ENCODE results near the gene SSH3.

Gene SSH3

DNA sequence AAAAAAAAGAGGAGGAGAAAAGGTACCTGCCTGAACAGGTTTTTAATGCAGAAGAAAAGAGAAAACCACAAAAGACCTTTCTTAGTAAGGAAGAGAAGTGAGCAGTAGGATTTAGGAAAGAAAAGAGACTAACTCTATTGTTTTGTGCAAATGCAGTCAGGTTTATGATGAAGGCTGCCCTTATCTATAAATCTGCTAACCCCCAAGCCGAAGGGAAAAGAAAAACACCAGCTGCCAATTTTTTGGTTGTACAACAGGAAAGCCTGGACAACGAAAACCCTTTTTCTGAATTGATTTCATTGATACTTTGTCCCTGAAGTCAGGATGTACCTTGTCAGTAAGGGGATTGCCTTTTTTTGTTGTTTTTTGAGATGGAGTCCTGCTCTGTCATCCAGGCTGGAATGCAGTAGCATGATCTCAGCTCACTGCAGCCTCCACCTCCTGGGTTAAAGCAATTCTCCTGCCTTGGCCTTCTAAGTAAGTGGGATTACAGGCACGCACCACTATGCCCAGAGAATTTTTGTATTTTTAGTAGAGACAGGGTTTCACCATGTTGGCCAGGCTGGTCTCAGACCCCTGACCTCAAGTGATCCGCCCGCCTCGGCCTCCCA, 28.9 kb downstream of the SSH3 start:
- no peak overlapping the region for H3K27ac ChIP-seq (ENCODE audit: low read depth, low read length)
- no peak for TF ChIP-seq EZH2phosphoT487 (IDR thresholded peaks at IDR 0.05; ENCODE audit: borderline replicate concordance, low read length)
- TF ChIP-seq, protein P1, sequence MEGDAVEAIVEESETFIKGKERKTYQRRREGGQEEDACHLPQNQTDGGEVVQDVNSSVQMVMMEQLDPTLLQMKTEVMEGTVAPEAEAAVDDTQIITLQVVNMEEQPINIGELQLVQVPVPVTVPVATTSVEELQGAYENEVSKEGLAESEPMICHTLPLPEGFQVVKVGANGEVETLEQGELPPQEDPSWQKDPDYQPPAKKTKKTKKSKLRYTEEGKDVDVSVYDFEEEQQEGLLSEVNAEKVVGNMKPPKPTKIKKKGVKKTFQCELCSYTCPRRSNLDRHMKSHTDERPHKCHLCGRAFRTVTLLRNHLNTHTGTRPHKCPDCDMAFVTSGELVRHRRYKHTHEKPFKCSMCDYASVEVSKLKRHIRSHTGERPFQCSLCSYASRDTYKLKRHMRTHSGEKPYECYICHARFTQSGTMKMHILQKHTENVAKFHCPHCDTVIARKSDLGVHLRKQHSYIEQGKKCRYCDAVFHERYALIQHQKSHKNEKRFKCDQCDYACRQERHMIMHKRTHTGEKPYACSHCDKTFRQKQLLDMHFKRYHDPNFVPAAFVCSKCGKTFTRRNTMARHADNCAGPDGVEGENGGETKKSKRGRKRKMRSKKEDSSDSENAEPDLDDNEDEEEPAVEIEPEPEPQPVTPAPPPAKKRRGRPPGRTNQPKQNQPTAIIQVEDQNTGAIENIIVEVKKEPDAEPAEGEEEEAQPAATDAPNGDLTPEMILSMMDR (IDR thresholded peaks at IDR 0.05; ENCODE audit: low read depth, low read length, poor library complexity, severe bottlenecking): no peak
- H3K9me3 ChIP-seq (ENCODE audit: control insufficient read depth, insufficient read depth, low read length): no peaks in the 10 kb centered on the region
- H3K27me3 ChIP-seq (ENCODE audit: control insufficient read depth, low read length): no peaks in the 10 kb centered on the region
- no peaks in the 10 kb centered on the region for H4K20me1 ChIP-seq (ENCODE audit: control insufficient read depth, insufficient read depth, low read depth, low read length)
- H3K36me3 ChIP-seq (ENCODE audit: control insufficient read depth, low read length): no peaks in the 10 kb centered on the region
- H3K4me3 ChIP-seq (ENCODE audit: low read length): no peak overlapping the region
- H3K4me1 ChIP-seq (ENCODE audit: control insufficient read depth, low read length): no peaks in the 10 kb centered on the region
- H3K4me2 ChIP-seq (ENCODE audit: low read length): no peak overlapping the region
- H3K9me2 ChIP-seq (replicated peaks; ENCODE audit: control insufficient read depth, low read length): no peaks in the 10 kb centered on the region
- H3K79me2 ChIP-seq (ENCODE audit: control insufficient read depth, low read length): no peaks in the 10 kb centered on the region
- H3F3A ChIP-seq (ENCODE audit: control insufficient read depth, insufficient read depth): no peaks in the 10 kb centered on the region

DNA sequence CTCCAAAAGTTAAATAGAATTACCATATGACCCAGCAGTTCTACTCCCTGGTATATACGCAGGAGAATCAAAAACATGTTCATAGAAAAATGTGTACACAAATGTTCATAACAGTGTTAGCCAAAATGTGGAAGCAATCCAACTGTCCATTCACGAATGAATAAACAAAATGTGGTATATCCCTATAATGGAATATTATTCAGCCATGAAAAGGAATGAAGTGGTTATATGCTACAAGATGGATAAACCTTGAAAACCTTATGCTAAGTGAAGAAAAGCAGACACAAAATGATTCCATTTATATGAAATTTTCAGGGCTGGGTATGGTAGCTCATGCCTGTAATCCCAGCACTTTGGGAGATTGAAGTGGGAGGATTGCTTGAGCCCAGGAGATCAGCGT, 33.9 kb downstream of the SSH3 start:
- H3K4me2 ChIP-seq (ENCODE audit: low read length): no peak overlapping the region
- TF ChIP-seq EZH2phosphoT487 (IDR thresholded peaks at IDR 0.05; ENCODE audit: borderline replicate concordance, low read length): no peak
- TF ChIP-seq, protein P1 (IDR thresholded peaks at IDR 0.05; ENCODE audit: low read depth, low read length, poor library complexity, severe bottlenecking): no peak
- no peak overlapping the region for H3K4me3 ChIP-seq (ENCODE audit: low read length)
- H3K36me3 ChIP-seq (ENCODE audit: control insufficient read depth, low read length): no peaks in the 10 kb centered on the region
- no peaks in the 10 kb centered on the region for H3K4me1 ChIP-seq (ENCODE audit: control insufficient read depth, low read length)
- H3K27me3 ChIP-seq (ENCODE audit: control insufficient read depth, low read length): no peaks in the 10 kb centered on the region
- H3K27ac ChIP-seq (ENCODE audit: low read depth, low read length): no peak overlapping the region
- no peaks in the 10 kb centered on the region; the same call in 1 of the 2 replicates for H3K9me3 ChIP-seq (ENCODE audit: control insufficient read depth, insufficient read depth, low read length)
- H4K20me1 ChIP-seq (ENCODE audit: control insufficient read depth, insufficient read depth, low read depth, low read length): no peaks in the 10 kb centered on the region
- no peaks in the 10 kb centered on the region for H3K9me2 ChIP-seq (replicated peaks; ENCODE audit: control insufficient read depth, low read length)
- no peaks in the 10 kb centered on the region for H3K79me2 ChIP-seq (ENCODE audit: control insufficient read depth, low read length)
- no peaks in the 10 kb centered on the region for H3F3A ChIP-seq (ENCODE audit: control insufficient read depth, insufficient read depth)

DNA sequence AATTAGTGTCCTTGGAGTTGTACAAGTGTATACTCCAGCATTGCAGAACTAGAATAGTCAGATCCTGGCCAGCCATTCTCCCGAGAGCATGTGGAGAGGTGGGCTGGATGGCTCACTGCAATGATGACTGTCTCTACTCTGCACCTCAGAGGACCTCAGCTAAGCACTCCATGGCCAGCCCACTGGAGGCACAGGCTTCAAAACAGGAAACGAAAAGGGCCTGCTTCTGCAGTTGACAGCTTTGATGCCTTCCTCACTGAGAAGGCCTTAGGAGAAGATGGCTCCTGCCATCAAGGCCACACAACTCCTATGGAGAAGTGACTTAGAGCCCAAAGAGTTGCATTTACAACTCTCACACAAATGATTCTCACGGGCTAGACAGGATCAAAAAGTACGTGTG, 40.9 kb downstream of the SSH3 start:
- TF ChIP-seq, protein P1 (IDR thresholded peaks at IDR 0.05; ENCODE audit: low read depth, low read length, poor library complexity, severe bottlenecking): no peak
- no peak for TF ChIP-seq EZH2phosphoT487 (IDR thresholded peaks at IDR 0.05; ENCODE audit: borderline replicate concordance, low read length)
- peaks cover 43% of the 10 kb centered on the region for H3K4me1 ChIP-seq (ENCODE audit: control insufficient read depth, low read length)

More for the DNA sequence above, 40.9 kb downstream of the SSH3 start:
- H3K27me3 ChIP-seq (ENCODE audit: control insufficient read depth, low read length): no peaks in the 10 kb centered on the region
- H3K9me3 ChIP-seq (ENCODE audit: control insufficient read depth, insufficient read depth, low read length): no peaks in the 10 kb centered on the region; the same call in 1 of the 2 replicates
- H3K79me2 ChIP-seq (ENCODE audit: control insufficient read depth, low read length): no peaks in the 10 kb centered on the region
- peak overlapping the region; percentile 17 for H3K4me2 ChIP-seq (ENCODE audit: low read length)
- no peak overlapping the region for H3K4me3 ChIP-seq (ENCODE audit: low read length)
- H3K27ac ChIP-seq (ENCODE audit: low read depth, low read length): peak overlapping the region; percentile 12; the same call in 1 of the 2 replicates
- no peaks in the 10 kb centered on the region for H3K36me3 ChIP-seq (ENCODE audit: control insufficient read depth, low read length)
- H3K9me2 ChIP-seq (replicated peaks; ENCODE audit: control insufficient read depth, low read length): no peaks in the 10 kb centered on the region
- no peaks in the 10 kb centered on the region for H4K20me1 ChIP-seq (ENCODE audit: control insufficient read depth, insufficient read depth, low read depth, low read length)
- H3F3A ChIP-seq (ENCODE audit: control insufficient read depth, insufficient read depth): peaks cover 20% of the 10 kb centered on the region

Data from DOHH2 (cell line).